HG03460 (cell line): ENCODE data around the gene SMPD3.

Source experiments
- ATAC-seq: cut with Tn5 transposase; IDR thresholded peaks from one replicate; pipeline ENCODE4 v1.9.1; 2021; ENCODE audit not compliant: unreplicated experiment

Gene SMPD3

GRCh38 chr16:68384288-68385161, 63.8 kb downstream of the SMPD3 start:
- ATAC-seq, result no peak

GRCh38 chr16:68383858-68384257, 64.5 kb downstream of the SMPD3 start:
- ATAC-seq, result no peak

- ATAC-seq, result no peak
Observed at GRCh38 chr16:68382296-68382718, 66.0 kb downstream of the SMPD3 start.

GRCh38 chr16:68381363-68381724, 67.0 kb downstream of the SMPD3 start:
- no peak for ATAC-seq

- ATAC-seq, result no peak
Observed at GRCh38 chr16:68380676-68381362, 67.5 kb downstream of the SMPD3 start.

GRCh38 chr16:68380348-68380670, 68.0 kb downstream of the SMPD3 start:
- ATAC-seq, result no peak

GRCh38 chr16:68379472-68380347, 68.6 kb downstream of the SMPD3 start:
- no peak for ATAC-seq

GRCh38 chr16:68378436-68379415, 69.6 kb downstream of the SMPD3 start:
- ATAC-seq, result no peak

GRCh38 chr16:68377667-68378393, 70.5 kb downstream of the SMPD3 start:
- ATAC-seq, result no peak

- ATAC-seq, result no peak
Observed at GRCh38 chr16:68377221-68377620, 71.1 kb downstream of the SMPD3 start.

GRCh38 chr16:68376590-68376989, 71.7 kb downstream of the SMPD3 start:
- no peak for ATAC-seq

- no peak for ATAC-seq
Observed at GRCh38 chr16:68375801-68376536, 72.3 kb downstream of the SMPD3 start.

GRCh38 chr16:68374961-68375660, 73.2 kb downstream of the SMPD3 start:
- no peak for ATAC-seq

- no peak for ATAC-seq
Observed at GRCh38 chr16:68374246-68374805, 74.0 kb downstream of the SMPD3 start.

- no peak for ATAC-seq
Observed at GRCh38 chr16:68373528-68374245, 74.6 kb downstream of the SMPD3 start.

- no peak for ATAC-seq
Observed at GRCh38 chr16:68372806-68373205, 75.5 kb downstream of the SMPD3 start.

- ATAC-seq, result no peak
Observed at GRCh38 chr16:68372381-68372720, 76.0 kb downstream of the SMPD3 start.
